ENCODE data around the gene JTB. TPM values are rescaled to one million over a fixed set of nuclear protein-coding genes. Genes with fewer than 3 reads are reported as not detected.

JTB gene
- total RNA-seq (2022; extraction: Qiagen RNA extraction; ENCODE audit: low read depth) = 104 to 153 TPM (median 147 TPM) in 5 replicates

DNA sequence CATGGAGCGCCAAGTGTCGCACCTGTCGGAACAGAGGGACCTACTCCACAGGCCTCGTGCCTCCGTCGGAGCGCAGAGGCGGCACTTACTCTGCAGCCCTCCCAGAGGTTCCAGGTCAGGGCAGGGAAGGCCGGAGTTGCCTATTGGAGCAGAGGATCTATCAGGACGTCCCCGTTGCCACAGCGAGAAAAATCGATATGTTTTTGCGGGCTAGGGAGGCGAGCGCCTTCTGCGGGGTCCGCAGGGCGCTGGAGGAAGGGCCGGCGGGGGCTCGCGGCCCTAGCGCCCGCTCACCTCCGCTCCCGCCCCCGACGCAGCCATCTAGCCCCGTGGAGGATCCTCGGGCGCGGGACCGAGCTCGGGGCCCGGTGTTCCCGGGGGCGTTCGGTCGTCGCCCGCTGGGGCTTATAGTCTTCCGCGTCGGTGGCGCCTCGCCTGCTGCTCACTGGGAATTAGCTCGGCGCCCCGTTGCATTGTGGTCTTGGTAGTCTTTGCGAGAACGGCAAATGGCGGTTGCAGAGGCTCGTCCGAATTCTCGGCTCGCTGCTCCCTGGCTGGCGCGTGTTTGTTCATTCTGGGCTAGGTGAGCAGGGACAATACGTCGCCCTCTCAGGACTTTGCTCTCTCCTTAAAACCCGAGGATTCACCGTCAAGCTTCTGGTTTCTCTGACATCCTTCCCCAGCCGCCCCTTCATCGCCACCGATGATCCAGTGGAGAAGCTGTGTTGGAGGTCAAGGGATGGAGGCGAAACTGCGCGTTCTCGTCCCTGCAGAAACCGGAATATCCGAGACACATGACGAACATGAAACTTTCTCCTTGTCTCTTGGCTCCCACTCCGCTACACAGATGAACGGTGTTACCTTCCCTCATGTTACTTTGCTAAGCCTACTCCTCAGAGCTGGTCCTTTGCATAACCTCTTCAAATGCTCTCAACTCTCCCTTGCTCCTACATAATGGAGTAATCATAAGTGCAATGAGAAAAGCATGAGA is at the start of gene JTB:
Gene JTB, minus strand, starts transcription at position 425 of the 991 bp plus-strand sequence. Its CDS starts 422 bp downstream, at position 3.

DNA sequence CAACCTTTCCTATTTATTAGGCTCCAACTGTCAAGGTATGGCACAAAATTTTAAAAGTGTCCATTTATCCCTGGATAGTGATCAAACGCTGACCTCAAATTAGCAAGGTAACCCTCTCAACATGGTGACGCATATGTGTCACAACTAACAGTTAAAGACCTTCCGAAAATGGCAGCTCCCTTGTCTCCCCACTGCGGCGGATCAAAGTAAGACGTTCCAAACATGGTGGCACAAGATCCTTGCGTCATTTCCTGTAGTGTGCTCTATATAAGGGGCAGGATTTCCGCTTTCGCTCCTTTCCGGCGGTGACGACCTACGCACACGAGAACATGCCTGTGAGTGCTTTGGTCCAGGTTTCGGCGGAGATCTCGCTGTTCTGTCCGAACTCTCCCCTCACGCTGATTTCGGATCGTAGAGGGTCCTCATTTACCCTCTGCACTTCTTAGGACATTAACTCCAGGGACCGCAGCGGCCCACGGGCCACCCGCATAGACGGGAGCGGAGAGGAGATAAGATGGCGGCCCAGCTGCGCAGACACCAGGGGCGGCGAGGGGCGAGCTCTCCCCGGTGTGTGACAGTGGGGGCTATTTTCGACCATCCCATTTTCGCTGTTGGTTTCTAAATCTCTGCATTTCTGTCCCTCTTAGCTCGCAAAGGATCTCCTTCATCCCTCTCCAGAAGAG is 13.1 kb upstream of the JTB start, which contains the start of gene RPS27:
Gene RPS27, plus strand, starts transcription at position 295 of the 683 bp plus-strand sequence. Its CDS starts 35 bp downstream, at position 330.

DNA sequence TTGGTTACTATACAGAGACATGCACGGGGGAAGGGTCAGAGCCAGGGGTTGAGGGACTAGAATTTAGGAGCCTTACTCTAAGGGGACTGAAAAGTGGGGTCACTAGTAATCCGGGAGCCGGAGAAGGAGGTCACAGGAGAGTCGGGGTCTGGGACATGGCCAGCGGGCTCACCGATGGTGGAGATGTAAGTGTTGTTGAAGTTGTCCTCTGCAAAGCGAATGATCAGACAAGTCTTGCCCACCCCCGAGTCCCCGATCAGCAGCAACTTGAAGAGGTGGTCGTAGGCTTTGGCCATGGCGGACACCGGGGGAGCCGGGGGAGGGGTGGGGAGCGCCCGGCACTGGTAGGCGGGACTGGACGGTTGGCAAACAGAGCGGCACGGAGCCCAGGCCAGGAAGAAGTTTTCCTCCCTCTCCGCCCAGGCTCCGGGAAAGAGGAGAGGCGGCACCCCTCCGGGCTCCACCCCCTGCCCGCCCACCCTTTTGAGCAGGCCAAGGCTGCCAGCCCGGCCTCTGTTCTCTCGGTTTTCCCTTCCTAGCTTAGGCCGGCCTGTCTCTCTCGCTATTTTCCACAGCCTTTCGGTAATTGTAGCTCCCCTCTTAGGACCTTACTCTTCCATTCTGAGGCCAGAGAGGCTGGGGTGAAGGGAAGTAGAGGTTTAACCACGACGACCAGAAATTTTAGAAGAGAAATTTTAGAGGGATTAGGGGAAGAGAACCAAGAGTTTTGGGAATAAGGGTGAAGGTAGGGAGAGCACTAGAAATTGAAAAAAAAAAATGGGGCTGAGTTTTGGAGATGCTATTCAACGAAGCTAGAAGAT is 8.7 kb upstream of the JTB start, which contains the start of gene RAB13:
Gene RAB13, minus strand, starts transcription at position 399 of the 821 bp plus-strand sequence. Its CDS starts 103 bp downstream, at position 296.

DNA sequence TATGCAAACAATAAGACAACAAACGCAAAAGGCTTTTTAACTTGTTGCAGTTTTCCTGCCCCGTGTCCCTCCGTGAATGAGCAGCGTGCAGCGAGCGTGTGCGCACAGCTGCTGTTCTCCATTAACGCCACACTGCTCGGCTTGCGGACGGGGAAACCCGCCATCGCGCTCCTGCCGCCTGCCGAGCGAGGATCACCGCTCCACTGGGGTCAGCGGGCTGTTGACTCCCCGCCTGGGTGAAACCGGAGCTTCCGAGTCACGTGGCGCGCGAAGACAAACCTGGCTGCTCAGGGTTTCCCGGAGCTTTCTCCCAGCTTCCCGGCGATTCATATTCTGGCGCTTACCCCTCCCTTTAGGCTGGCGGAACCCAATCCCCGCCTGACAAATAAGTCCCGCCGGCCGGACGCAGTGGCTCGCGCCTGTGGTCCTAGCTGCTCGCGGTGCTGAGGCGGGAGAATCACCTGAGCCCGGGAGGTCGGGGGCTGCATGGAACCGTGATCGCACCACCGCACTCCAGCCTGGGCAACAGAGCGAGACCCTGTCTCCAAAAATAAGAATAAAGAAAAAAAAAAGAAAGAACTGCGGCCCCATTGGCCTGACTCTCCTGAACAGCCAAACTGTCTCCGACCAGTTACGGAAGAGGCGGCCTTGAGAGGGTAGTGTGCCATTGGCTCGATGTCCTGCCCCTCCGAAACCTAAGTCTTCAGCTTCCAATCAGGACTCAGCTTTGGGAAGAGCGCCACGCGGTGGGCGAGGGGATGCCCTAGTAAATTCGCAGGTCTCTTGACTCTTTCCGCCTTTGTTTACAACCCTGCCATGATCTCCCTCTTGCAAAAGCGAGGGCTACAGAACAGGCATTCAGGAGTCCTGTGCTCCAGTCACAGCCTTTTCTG is 10.1 kb downstream of the JTB start, which contains the start of gene CREB3L4:
Gene CREB3L4, plus strand, starts transcription at position 796 of the 893 bp plus-strand sequence. CDS start 624 bp downstream, outside the sequence.

DNA sequence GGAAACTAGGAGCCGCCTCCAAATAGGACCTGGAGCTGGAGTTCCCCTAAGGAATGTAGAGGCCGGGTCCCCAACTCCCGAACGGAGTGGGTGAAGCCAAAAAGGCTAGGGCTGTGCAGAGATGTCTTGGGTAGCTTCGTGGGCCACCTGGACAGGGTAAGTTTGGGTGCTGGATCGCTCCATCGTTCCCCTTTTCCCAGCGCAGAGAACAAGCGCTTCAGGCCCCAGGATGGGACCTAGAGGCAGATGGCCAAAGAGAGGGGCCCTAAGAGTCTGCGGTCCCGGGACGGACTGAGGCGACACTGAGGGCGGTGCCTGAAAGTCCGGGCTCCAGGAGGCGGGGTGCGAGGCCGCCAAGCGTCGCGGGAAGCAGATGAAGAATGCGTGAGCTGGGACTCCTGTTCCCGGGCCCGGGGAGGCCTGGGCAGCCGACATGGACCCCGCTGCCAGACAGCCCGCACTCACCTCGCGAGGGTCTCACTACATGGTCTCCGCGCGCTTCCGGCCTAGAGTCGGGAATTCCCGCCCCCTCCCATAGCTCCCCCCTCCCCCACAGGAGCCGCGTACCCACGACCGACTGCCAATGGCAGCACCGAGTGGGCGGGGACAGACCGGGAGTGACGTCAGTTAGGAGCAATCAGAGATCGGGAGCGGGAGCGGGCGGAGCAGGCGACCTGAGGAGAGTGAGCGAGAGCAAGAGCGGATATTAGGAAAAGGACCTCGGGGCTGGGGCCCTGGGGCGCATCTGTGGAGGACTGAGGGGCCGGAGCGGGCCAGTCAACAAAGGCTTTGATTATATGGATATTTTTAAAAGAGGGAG is 14.2 kb downstream of the JTB start, which contains the start of gene SLC39A1:
Gene SLC39A1, minus strand, starts transcription at position 508 of the 820 bp plus-strand sequence. CDS start 822 bp downstream, outside the sequence.

DNA sequence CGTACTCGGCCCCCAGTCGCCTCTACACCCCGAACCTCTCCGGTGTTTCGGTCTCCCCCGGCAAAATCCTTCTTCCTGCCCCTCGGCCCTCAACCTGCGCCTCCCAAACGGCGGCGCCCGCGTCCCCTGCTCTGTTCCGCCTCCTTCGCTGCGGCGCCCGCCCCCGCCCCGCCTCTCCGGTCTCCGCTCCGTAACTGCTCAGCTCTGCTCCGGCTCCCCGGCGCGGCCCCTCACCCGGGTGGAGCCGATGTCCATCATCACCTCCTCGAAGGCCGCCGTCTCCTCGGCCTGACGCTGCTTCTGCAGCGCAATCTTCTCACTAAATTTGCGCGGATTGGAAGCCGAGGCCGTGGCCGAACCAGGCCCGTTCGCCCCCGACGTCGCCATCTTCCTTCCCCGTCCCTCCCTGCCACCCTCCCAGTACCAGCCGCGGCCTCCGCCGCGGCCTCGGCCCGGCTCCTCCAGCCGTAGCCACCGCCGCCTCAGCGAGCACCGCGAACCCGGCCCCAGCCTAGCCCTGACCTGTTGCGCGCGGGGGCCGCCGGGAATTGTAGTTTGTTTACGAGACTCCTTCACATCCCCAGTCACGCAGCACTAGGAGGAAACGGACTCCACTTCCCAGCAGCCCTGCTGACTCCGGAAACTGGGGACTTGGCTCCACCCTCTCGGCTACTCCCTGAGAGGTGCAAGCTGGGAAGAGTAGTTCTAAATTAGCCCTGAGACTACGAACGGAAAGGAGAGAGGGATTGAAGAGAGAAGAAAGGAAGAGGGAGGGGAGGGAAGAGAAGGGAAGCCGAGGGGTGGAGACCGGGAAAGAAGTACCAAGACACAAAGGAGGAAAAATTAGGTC is 19.1 kb downstream of the JTB start, which contains the start of gene CRTC2:
Gene CRTC2, minus strand, starts transcription at position 502 of the 850 bp plus-strand sequence. Its CDS starts 115 bp downstream, at position 387.

DNA sequence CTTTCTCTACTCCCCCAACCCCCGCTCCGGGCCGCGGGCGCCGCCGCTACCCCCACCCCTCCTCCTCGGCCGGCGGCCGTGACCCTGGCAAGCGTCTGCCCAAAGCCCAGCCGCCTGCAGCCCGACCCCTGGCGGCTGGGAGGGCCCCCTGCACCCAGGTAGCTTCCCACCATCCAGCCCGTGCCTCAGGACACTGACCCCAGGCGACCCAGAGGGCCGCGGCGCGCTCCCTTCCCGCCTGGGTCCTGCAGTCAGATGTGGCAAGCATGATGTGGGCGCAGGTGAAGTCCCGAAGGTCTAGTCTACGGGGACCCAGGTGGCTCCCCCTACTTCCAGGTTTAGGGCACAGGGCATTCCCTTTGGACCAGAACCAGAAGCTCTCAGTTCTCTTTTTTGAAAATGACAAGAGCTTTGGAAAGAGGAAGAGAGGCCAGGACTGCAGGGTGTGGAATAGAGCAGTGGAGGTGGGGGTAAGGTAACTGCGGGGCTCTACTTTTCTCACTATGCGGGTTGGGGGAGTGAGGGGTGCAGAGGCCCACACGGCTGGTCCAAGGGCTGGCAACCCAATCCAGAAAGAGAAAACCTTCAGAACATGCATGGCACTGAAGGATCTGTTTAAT is 30.7 kb downstream of the JTB start, which contains the start of gene DENND4B:
Gene DENND4B, minus strand, starts transcription at position 97 of the 620 bp plus-strand sequence. CDS start 2,344 bp downstream, outside the sequence.

Other genes with a start within 250 kb of the JTB start
- 14.3 to 22.7 TPM (median 21.4 TPM) in 5 replicates for gene INTS3, start 249.6 kb downstream of the JTB start, total RNA-seq (2022; extraction: Qiagen RNA extraction; ENCODE audit: low read depth)
- gene SLC27A3, start 202.3 kb downstream of the JTB start, total RNA-seq (2022; extraction: Qiagen RNA extraction; ENCODE audit: low read depth) = 0.95 to 2.6 TPM (median 1.3 TPM) in 5 replicates
- 7.0 to 11.9 TPM (median 8.5 TPM) in 5 replicates for gene GATAD2B, start 54.7 kb downstream of the JTB start, total RNA-seq (2022; extraction: Qiagen RNA extraction; ENCODE audit: low read depth)
- gene DENND4B, start 31.0 kb downstream of the JTB start, total RNA-seq (2022; extraction: Qiagen RNA extraction; ENCODE audit: low read depth) = 19.2 to 41.6 TPM (median 37.9 TPM) in 5 replicates
- 29.1 to 43.8 TPM (median 41.5 TPM) in 5 replicates for gene CRTC2, start 19.1 kb downstream of the JTB start, total RNA-seq (2022; extraction: Qiagen RNA extraction; ENCODE audit: low read depth)
- 133 to 166 TPM (median 157 TPM) in 5 replicates for gene SLC39A1, start 14.1 kb downstream of the JTB start, total RNA-seq (2022; extraction: Qiagen RNA extraction; ENCODE audit: low read depth)
- gene CREB3L4, start 9.8 kb downstream of the JTB start, total RNA-seq (2022; extraction: Qiagen RNA extraction; ENCODE audit: low read depth) = 7.5 to 11.4 TPM (median 9.7 TPM) in 5 replicates
- gene RAB13, start 8.7 kb upstream of the JTB start, total RNA-seq (2022; extraction: Qiagen RNA extraction; ENCODE audit: low read depth) = 134 to 166 TPM (median 136 TPM) in 5 replicates
- gene RPS27, start 13.1 kb upstream of the JTB start, total RNA-seq (2022; extraction: Qiagen RNA extraction; ENCODE audit: low read depth) = 4,025 to 7,363 TPM (median 4,151 TPM) in 5 replicates
- gene NUP210L, start 177.4 kb upstream of the JTB start, total RNA-seq (2022; extraction: Qiagen RNA extraction; ENCODE audit: low read depth) = not detected in 5 replicates
- gene TPM3, start 214.4 kb upstream of the JTB start, total RNA-seq (2022; extraction: Qiagen RNA extraction; ENCODE audit: low read depth) = 476 to 696 TPM (median 485 TPM) in 5 replicates
- not detected in 5 replicates for gene CFAP141, start 228.7 kb upstream of the JTB start, total RNA-seq (2022; extraction: Qiagen RNA extraction; ENCODE audit: low read depth)
- 92.0 to 125 TPM (median 115 TPM) in 5 replicates for gene UBAP2L, start 243.3 kb upstream of the JTB start, total RNA-seq (2022; extraction: Qiagen RNA extraction; ENCODE audit: low read depth)

All from A549 treated with ZK216348 at 1 μM for 4 hours (cell line).